Endothelial cell of umbilical vein (primary cell): ENCODE measurements around the gene RPS19BP1.
"Not testable (repeated sequence)": the region's sequence is repeated elsewhere in the genome, so short reads cannot be mapped to it uniquely, and the experiment has no call there.

ENCODE experiments used
- CTCF ChIP-seq, 2 donors: IDR thresholded peaks; 1 replicate in 1 of 2; 2 replicates in 1 of 2; pipeline ENCODE4 v1.5.1; 2011; ENCODE audit warnings: low read length in 2 of 2, mild to moderate bottlenecking in 2 of 2, moderate library complexity in 2 of 2, control low read depth in 1 of 2, inconsistent platforms in 1 of 2, low read depth in 1 of 2; ENCODE audit not compliant: insufficient read depth in 1 of 2; ENCODE audit errors: extremely low read depth in 1 of 2
- EZH2 ChIP-seq: IDR thresholded peaks from 2 replicates; pipeline ENCODE4 v1.6.1; 2012; ENCODE audit warnings: borderline replicate concordance, low read depth, mild to moderate bottlenecking, moderate library complexity, low read length, inconsistent platforms; ENCODE audit not compliant: severe bottlenecking
- FOS ChIP-seq: IDR thresholded peaks from 2 replicates; pipeline ENCODE4 v1.6.1; 2011; ENCODE audit warnings: mild to moderate bottlenecking, low read length, moderate library complexity, borderline replicate concordance; ENCODE audit not compliant: insufficient read depth
- GATA2 ChIP-seq: IDR thresholded peaks from 2 replicates; pipeline ENCODE4 v1.7.0; 2011; ENCODE audit warnings: low read depth, mild to moderate bottlenecking, moderate library complexity, mixed read lengths, low read length; ENCODE audit not compliant: insufficient read length, insufficient read depth
- JUN ChIP-seq: IDR thresholded peaks from 2 replicates; pipeline ENCODE4 v1.6.1; 2011; ENCODE audit warnings: borderline replicate concordance, low read depth; ENCODE audit not compliant: insufficient read length, insufficient read depth
- MAX ChIP-seq: IDR thresholded peaks from 2 replicates; pipeline ENCODE4 v1.6.1; 2011; ENCODE audit not compliant: insufficient read depth, insufficient read length
- MYC ChIP-seq: IDR thresholded peaks from one replicate; pipeline ENCODE4 v1.6.1; 2011; ENCODE audit warnings: mild to moderate bottlenecking, low read depth, low read length
- POLR2A ChIP-seq: IDR thresholded peaks from 2 replicates; pipeline ENCODE4 v1.6.1; 2012; ENCODE audit warnings: low read depth, mild to moderate bottlenecking, control low read depth, low read length
- POLR2AphosphoS5 ChIP-seq: IDR thresholded peaks from 2 replicates; pipeline ENCODE4 v1.6.1; 2012; ENCODE audit warnings: low read depth, mild to moderate bottlenecking, control low read depth, low read length, moderate library complexity; ENCODE audit not compliant: insufficient read depth

GRCh38 chr22:39507021-39507420 is 25.5 kb downstream of the RPS19BP1 start:
- TF ChIP-seq CTCF (IDR thresholded peaks at IDR 0.05; ENCODE audit: extremely low read depth in 1 of 2, insufficient read depth in 1 of 2, low read depth in 1 of 2, low read length in 2 of 2); POLR2AphosphoS5; POLR2A; JUN; EZH2; MAX; GATA2; FOS; MYC: not testable (repeated sequence)
